AG04450 (cell line): ENCODE measurements around the gene TAF3. TPM values are rescaled to one million over a fixed set of nuclear protein-coding genes. Genes with fewer than 3 reads are reported as not detected.
A peak's percentile ranks its signal among the peaks of the same experiment; 100 is the strongest.
"Not testable (repeated sequence)": the region's sequence is repeated elsewhere in the genome, so short reads cannot be mapped to it uniquely, and the experiment has no call there.

ENCODE experiments used
- CTCF ChIA-PET: fragments of 300-600, 350-600 bp; formaldehyde crosslinking; extraction: SDS; loops from one replicate; lab custom pipeline; 2022; ENCODE audit warnings: antibody characterized with exemption, inconsistent platforms; lab: Charles Lee
- POLR2A ChIA-PET: fragments of 350-600 bp; formaldehyde crosslinking; extraction: SDS; loops from one replicate; lab custom pipeline; 2021; ENCODE audit warnings: antibody characterized with exemption, inconsistent platforms; lab: Yijun Ruan, JAX
- DNase-seq: peaks from one replicate; pipeline ENCODE4 v3.0.0-alpha.2; 2011; ENCODE audit warnings: low read depth, low spot score
- H3K27ac ChIP-seq: one replicate; pipeline ENCODE4 v1.5.1; 2012; ENCODE audit warnings: low read depth, low read length, control low read depth
- H3K27me3 ChIP-seq: one replicate; pipeline ENCODE4 v1.6.0; 2012; ENCODE audit warnings: low read length; ENCODE audit not compliant: control insufficient read depth, insufficient read depth
- H3K4me3 ChIP-seq: 2 replicates; pipeline ENCODE4 v1.5.1; 2011; ENCODE audit warnings: mild to moderate bottlenecking, low read depth, low read length, control low read depth
- H3K9me3 ChIP-seq: 2 replicates; pipeline ENCODE4 v1.5.1; 2012; ENCODE audit warnings: low read length; ENCODE audit not compliant: control insufficient read depth, insufficient read depth
- polyA minus RNA-seq: library from RNA; depleted of rRNA, polyadenylated mRNA; stranded (reverse); fragments of >200 nt; gene quantifications from 2 replicates; pipeline ENCODE4 v1.2.3, GENCODE V29; 2011; rRNA and poly(A)+ RNA removed
- polyA plus RNA-seq: library from polyadenylated mRNA; depleted of rRNA; stranded (reverse); fragments of >200 nt; gene quantifications from 2 replicates; pipeline ENCODE4 v1.2.3, GENCODE V29; 2011; rRNA removed
- TF ChIP-seq, protein P1 (sequence below): IDR thresholded peaks from 2 replicates; pipeline ENCODE4 v1.5.1; 2011; ENCODE audit warnings: low read depth, low read length, control low read depth, inconsistent platforms

TAF3 gene, protein sequence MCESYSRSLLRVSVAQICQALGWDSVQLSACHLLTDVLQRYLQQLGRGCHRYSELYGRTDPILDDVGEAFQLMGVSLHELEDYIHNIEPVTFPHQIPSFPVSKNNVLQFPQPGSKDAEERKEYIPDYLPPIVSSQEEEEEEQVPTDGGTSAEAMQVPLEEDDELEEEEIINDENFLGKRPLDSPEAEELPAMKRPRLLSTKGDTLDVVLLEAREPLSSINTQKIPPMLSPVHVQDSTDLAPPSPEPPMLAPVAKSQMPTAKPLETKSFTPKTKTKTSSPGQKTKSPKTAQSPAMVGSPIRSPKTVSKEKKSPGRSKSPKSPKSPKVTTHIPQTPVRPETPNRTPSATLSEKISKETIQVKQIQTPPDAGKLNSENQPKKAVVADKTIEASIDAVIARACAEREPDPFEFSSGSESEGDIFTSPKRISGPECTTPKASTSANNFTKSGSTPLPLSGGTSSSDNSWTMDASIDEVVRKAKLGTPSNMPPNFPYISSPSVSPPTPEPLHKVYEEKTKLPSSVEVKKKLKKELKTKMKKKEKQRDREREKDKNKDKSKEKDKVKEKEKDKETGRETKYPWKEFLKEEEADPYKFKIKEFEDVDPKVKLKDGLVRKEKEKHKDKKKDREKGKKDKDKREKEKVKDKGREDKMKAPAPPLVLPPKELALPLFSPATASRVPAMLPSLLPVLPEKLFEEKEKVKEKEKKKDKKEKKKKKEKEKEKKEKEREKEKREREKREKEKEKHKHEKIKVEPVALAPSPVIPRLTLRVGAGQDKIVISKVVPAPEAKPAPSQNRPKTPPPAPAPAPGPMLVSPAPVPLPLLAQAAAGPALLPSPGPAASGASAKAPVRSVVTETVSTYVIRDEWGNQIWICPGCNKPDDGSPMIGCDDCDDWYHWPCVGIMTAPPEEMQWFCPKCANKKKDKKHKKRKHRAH
- polyA plus RNA-seq (2.3 and 3.1 TPM in 2 replicates), polyA minus RNA-seq (2.3 and 2.7 TPM in 2 replicates)

DNA sequence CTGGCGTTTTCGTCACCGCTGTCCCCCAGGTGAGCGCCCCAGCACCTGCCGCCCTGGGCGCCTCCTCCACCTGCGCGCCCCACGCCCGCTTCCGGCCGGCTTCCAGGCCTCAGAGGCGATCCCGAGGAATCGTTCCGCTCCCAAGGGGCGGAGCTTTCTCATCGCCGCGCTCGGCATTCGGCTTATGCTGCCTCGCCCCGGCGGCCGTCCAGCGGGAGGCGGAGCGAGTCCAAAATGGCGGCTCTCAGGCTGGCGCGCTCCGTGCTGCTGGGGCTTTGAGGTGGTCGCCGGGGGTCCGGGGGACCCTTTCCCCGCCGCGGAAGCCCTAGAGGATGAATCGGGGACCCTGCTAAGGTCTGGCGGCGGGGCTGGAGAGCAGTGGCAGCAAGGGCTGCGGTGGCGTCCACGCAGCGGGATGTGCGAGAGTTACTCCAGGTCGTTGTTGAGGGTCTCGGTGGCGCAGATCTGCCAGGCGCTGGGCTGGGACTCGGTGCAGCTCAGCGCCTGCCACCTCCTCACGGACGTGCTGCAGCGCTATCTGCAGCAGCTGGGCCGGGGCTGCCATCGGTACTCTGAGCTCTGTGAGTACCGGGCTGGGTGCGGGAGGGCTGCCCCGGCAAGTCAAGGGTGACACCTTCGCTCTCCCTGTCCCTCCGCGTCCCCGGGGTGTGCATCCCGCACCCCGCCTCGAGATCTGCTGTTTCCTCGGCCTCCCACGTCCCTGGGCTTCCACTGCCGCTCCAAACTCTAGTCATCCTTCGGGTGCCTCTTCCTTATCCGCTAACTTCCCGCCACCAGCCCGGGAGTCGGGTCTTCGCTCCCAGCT lies at the start of gene TAF3:
Gene TAF3, plus strand, starts transcription at position 211 of the 826 bp plus-strand sequence. Its CDS starts 205 bp downstream, at position 416.
- Histone ChIP-seq H3K27ac (no peak within 1 kb of the TSS), H3K27me3 (peaks cover 11% of the 10 kb centered on the region), H3K9me3 (no peaks in the 10 kb centered on the region; the same call in 1 of the 2 replicates), H3K4me3 (peak within 1 kb of the TSS; percentile 99)
- TF ChIP-seq, protein P1, sequence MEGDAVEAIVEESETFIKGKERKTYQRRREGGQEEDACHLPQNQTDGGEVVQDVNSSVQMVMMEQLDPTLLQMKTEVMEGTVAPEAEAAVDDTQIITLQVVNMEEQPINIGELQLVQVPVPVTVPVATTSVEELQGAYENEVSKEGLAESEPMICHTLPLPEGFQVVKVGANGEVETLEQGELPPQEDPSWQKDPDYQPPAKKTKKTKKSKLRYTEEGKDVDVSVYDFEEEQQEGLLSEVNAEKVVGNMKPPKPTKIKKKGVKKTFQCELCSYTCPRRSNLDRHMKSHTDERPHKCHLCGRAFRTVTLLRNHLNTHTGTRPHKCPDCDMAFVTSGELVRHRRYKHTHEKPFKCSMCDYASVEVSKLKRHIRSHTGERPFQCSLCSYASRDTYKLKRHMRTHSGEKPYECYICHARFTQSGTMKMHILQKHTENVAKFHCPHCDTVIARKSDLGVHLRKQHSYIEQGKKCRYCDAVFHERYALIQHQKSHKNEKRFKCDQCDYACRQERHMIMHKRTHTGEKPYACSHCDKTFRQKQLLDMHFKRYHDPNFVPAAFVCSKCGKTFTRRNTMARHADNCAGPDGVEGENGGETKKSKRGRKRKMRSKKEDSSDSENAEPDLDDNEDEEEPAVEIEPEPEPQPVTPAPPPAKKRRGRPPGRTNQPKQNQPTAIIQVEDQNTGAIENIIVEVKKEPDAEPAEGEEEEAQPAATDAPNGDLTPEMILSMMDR = no peak
- CTCF ChIA-PET = interaction anchor here (0.6 to 2.7 kb wide), 5 partner anchors 10 to 1493 kb away, joined by 3 to 11 read pairs (median 5); no protein-coding TSS in a partner anchor
- peak; percentile 44 for DNase-seq
- POLR2A ChIA-PET = interaction anchor here (0.9 to 1.9 kb wide), 4 partner anchors 9 to 267 kb away, joined by 3 to 13 read pairs (median 5); partner anchors contain the start of genes ATP5F1C and KIN

DNA sequence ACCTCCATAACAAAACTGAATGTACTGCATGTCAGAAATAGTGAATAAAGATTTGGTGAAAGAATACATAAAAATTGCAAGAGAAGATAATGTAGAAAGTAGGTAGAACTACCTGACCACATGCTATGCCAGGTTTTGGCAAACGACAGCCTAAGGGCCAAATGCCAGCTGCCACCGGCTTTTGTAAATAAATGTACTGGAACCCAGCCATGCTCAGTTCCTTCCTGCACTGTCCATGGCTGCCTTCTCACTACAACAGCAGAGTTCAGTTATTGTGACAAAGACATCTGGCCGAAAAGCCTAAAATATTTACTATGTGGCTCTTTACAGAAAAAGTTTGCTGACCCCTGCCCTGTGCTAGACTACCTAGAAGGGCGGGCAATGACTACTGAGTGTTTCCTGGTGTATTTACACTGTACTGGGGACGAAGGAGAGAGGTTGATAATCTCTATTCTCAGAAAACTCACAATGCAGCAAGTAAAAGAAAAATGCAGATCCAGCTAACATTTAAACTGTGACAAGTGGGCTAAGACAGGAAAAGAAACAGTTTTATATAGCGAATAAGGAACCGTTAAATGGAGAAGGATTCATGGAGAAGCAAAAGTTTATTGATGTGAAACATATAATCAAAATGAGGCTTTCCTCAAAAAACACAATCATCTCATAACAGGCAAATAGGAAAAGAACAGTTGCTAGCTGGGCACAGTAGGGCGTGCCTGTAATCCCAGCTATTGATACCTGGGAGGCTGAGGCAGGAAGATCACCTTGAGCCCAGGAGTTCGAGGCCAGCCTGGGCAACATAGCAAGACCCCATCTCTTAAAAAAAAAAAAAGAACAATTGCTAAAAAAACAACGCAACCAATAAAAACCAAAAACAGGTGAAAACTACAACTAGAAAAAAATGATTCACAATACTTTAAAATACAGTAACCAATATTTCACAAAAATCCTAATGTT lies 44.2 kb upstream of the TAF3 start:
- TF ChIP-seq, protein P1 = no peak
- CTCF ChIA-PET = interaction anchor here (0.7 kb wide), 1 partner anchor 118 kb away, joined by 3 read pairs; no protein-coding TSS in a partner anchor
- POLR2A ChIA-PET = no interaction called here
- Histone ChIP-seq H3K4me3 (no peak overlapping the region), H3K27me3 (no peaks in the 10 kb centered on the region), H3K27ac (no peak overlapping the region), H3K9me3 (no peaks in the 10 kb centered on the region)
- DNase-seq = no peak

DNA sequence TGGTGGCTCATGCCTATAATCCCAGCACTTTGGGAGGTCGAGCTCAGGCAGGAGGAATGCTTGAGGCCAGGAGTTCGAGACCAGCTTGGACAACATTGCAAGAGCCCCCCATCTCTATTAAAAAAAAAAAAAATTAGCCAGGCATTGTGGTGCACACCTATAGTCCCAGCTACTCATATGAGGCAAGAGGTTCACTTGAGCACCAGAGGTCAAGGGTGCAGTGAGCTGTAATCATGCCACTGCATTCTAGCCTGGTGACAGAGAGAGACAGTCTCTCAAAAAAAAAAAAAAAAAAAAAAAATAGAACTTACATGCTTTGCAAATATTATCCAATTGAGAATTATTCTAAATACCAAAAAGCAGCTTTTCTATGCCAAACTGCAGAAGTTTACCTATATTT lies 41.5 kb upstream of the TAF3 start:
- DNase-seq = no peak
- CTCF ChIA-PET = interaction anchor here (0.8 kb wide), 1 partner anchor 43 kb away, joined by 3 read pairs; no protein-coding TSS in a partner anchor
- POLR2A ChIA-PET = interaction anchor here (0.7 kb wide), 1 partner anchor 11 kb away, joined by 9 read pairs; the partner anchor contains the start of gene ATP5F1C
- Histone ChIP-seq H3K9me3 (no peaks in the 10 kb centered on the region), H3K27ac (no peak overlapping the region), H3K27me3 (no peaks in the 10 kb centered on the region), H3K4me3 (no peak overlapping the region)
- TF ChIP-seq, protein P1 = no peak

DNA sequence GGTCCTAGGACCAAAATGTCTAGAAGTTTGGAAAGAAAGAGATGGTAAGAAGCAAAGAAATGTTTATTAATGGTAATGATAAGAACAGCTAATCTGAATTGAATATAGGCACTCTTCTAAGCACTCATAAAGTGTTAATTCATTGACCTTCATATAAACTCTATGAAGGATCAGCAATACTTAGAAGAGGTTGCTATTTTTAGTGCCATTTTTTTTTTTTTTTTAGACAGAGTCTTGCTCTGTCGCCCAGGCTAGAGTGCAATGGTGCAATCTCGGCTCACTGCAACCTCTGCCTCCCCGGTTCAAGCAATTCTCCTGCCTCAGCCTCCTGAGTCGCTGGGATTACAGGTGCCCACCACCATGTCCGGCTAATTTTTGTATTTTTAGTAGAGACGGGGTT lies 36.1 kb upstream of the TAF3 start:
- DNase-seq, H3K9me3 ChIP-seq, POLR2A ChIA-PET, H3K27ac ChIP-seq, H3K4me3 ChIP-seq, CTCF ChIA-PET, H3K27me3 ChIP-seq: not testable (repeated sequence)
